ENCODE data around the gene BTBD1.
A peak's percentile ranks its signal among the peaks of the same experiment; 100 is the strongest.

Gene BTBD1

GRCh38 chr15:82985688-82986441, 81.2 kb downstream of the BTBD1 start, which contains the start of gene RAMAC:
Gene RAMAC (plus strand): TSS chr15:82986210. CDS start chr15:82989019, 2,809 bp downstream.
- peak; percentile 95 for DNase-seq

- no peak for DNase-seq
These were observed 86.1 kb downstream of the BTBD1 start for GRCh38 chr15:82980981-82981380.

- DNase-seq: no peak
These were observed 87.3 kb downstream of the BTBD1 start for GRCh38 chr15:82979726-82980125.

- no peak for DNase-seq
These were observed 88.6 kb downstream of the BTBD1 start for GRCh38 chr15:82978438-82978837.

GRCh38 chr15:82977076-82977475, 90.0 kb downstream of the BTBD1 start:
- DNase-seq: no peak

GRCh38 chr15:82972990-82973389, 94.1 kb downstream of the BTBD1 start:
- no peak for DNase-seq

- DNase-seq: no peak
These were observed 95.7 kb downstream of the BTBD1 start for GRCh38 chr15:82971218-82971984.

GRCh38 chr15:82970696-82971095, 96.4 kb downstream of the BTBD1 start:
- DNase-seq: no peak

- DNase-seq: no peak
These were observed 96.9 kb downstream of the BTBD1 start for GRCh38 chr15:82970078-82970686.

- no peak for DNase-seq
These were observed 97.7 kb downstream of the BTBD1 start for GRCh38 chr15:82969353-82969752.

GRCh38 chr15:82968066-82968465, 99.0 kb downstream of the BTBD1 start:
- DNase-seq: no peak

GRCh38 chr15:82966671-82967071, 100.4 kb downstream of the BTBD1 start:
- no peak for DNase-seq
